ENCODE data around the gene SEMA7A.

- TF ChIP-seq CTCF (IDR thresholded peaks at IDR 0.05) (no peak), POLR2A (IDR thresholded peaks at IDR 0.05) (no peak)
Measured at GRCh38 chr15:74438206-74438605, 4.4 kb upstream of the SEMA7A start.
